ENCODE measurements around the gene TOM1L1. TPM values are rescaled to one million over a fixed set of nuclear protein-coding genes. Genes with fewer than 3 reads are reported as not detected.

TOM1L1 gene
- total RNA-seq, 4 donors from 2014 or later, result 35.1 to 63.2 (median 42.3) TPM

DNA sequence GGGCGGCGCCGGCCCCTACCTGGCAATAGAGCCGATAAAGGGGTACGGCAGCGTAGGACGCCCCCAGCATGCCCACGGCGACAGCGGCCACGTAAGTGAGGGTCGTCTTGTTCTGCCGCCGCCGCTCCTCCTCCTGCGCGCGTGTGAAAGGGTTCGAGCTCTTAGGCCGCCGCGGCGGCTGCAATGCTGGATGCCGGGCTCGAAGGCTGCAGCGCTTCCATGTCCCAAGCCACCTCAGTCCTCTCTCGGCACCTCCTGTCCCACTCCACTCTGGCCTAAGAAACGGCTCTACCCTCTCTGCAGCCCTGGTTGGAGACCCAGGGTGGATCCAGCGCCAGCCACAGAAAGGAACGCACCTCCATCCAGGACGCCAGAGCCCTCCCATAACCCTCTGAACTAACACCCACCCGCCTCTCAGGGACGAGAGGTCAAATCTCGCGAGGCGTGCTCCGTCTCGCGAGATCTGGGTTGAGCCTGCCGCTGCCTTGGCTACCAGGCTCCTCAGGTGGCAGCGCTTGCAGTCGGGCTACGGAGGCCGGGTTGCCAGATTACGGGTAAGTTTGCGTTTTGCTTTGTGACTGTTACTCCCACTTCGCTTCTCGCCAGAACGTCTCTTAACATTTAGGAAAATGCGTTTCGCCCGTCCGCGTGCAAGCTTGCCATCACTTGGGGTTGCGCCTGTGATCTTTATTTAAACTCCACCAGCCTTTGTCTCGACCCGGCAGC is 67.8 kb downstream of the TOM1L1 start, which contains the start of the genes COX11 and STXBP4:
Gene COX11, minus strand, starts transcription at position 393 of the 726 bp plus-strand sequence. Its CDS starts 8 bp downstream, at position 385.
Gene STXBP4, plus strand, starts transcription at position 504 of the 726 bp plus-strand sequence. CDS start 17,455 bp downstream, outside the sequence.
- 0% methylated on average over 40 to 54 of the region's 57 CpGs for WGBS, 2 donors
- H3K4me3 ChIP-seq (ENCODE audit: low read depth, poor library complexity, severe bottlenecking), result peak within 1 kb of the TSS; percentile 87
- TF ChIP-seq, protein P1, sequence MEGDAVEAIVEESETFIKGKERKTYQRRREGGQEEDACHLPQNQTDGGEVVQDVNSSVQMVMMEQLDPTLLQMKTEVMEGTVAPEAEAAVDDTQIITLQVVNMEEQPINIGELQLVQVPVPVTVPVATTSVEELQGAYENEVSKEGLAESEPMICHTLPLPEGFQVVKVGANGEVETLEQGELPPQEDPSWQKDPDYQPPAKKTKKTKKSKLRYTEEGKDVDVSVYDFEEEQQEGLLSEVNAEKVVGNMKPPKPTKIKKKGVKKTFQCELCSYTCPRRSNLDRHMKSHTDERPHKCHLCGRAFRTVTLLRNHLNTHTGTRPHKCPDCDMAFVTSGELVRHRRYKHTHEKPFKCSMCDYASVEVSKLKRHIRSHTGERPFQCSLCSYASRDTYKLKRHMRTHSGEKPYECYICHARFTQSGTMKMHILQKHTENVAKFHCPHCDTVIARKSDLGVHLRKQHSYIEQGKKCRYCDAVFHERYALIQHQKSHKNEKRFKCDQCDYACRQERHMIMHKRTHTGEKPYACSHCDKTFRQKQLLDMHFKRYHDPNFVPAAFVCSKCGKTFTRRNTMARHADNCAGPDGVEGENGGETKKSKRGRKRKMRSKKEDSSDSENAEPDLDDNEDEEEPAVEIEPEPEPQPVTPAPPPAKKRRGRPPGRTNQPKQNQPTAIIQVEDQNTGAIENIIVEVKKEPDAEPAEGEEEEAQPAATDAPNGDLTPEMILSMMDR (IDR thresholded peaks at IDR 0.05), result peak in 1 of 3 donors; percentile 5
- no peak for TF ChIP-seq POLR2A (IDR thresholded peaks at IDR 0.05)
- intact Hi-C loops (cut with DNase I; ENCODE audit: low total_unique reads), result no loop called here
- DNase-seq (ENCODE audit: low spot score in 2 of 2), result peak; percentile 94 to 98

- intact Hi-C loops (cut with DNase I; ENCODE audit: low total_unique reads), result no loop called here
- 0 to 1% methylated on average over 13 of the region's 13 CpGs for WGBS, 2 donors
- TF ChIP-seq, protein P1 (IDR thresholded peaks at IDR 0.05), result no peak
- no peak for TF ChIP-seq POLR2A (IDR thresholded peaks at IDR 0.05)
- H3K4me3 ChIP-seq (ENCODE audit: low read depth, poor library complexity, severe bottlenecking), result peak overlapping the region; percentile 87
- DNase-seq (ENCODE audit: low spot score in 2 of 2), result no peak
Measured at GRCh38 chr17:54968988-54969332, 68.3 kb downstream of the TOM1L1 start.

GRCh38 chr17:54969658-54970572 is 69.3 kb downstream of the TOM1L1 start:
- no peak for TF ChIP-seq POLR2A (IDR thresholded peaks at IDR 0.05)
- TF ChIP-seq, protein P1 (IDR thresholded peaks at IDR 0.05), result no peak
- intact Hi-C loops (cut with DNase I; ENCODE audit: low total_unique reads), result no loop called here
- no peak for DNase-seq (ENCODE audit: low spot score in 2 of 2)
- 42 to 45% methylated on average over 7 of the region's 7 CpGs for WGBS, 2 donors
- H3K4me3 ChIP-seq (ENCODE audit: low read depth, poor library complexity, severe bottlenecking), result no peak overlapping the region

- no peak for DNase-seq (ENCODE audit: low spot score in 2 of 2)
- no peak overlapping the region for H3K4me3 ChIP-seq (ENCODE audit: low read depth, poor library complexity, severe bottlenecking)
- TF ChIP-seq POLR2A (IDR thresholded peaks at IDR 0.05), result no peak
- TF ChIP-seq, protein P1 (IDR thresholded peaks at IDR 0.05), result no peak
- intact Hi-C loops (cut with DNase I; ENCODE audit: low total_unique reads), result no loop called here
Measured at GRCh38 chr17:54971147-54971546, 70.5 kb downstream of the TOM1L1 start.

DNA sequence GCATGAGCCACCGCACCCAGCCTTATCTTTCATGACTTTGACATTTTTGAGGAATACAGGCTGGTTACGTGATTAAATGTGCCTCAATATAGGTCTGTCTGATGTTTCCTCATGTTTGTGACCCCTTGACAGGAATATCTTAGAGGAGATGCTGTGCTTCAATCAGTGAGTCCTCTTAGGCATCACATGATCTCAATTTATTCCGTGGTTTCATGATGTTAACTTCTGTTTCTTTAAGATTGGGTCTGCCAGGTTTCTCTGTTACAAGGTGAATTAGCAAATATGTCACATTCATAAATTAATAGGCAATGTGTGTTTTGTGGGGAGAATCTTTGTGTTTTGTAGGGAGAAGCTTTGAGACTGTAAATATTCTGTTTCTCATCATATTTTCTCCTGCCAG is 71.2 kb downstream of the TOM1L1 start:
- H3K4me3 ChIP-seq (ENCODE audit: low read depth, poor library complexity, severe bottlenecking), result no peak overlapping the region
- 94 to 96% methylated on average over 3 of the region's 3 CpGs for WGBS, 2 donors
- no peak for DNase-seq (ENCODE audit: low spot score in 2 of 2)
- intact Hi-C loops (cut with DNase I; ENCODE audit: low total_unique reads), result no loop called here
- no peak for TF ChIP-seq POLR2A (IDR thresholded peaks at IDR 0.05)
- TF ChIP-seq, protein P1 (IDR thresholded peaks at IDR 0.05), result no peak
